Karpas-422 (cell line): ENCODE results near the gene WWC2. TPM values are rescaled to one million over a fixed set of nuclear protein-coding genes. Genes with fewer than 3 reads are reported as not detected.

Experiments
- DNase-seq: peaks from one replicate; pipeline ENCODE4 v3.0.0-alpha.2; 2015
- H2AFZ ChIP-seq: fragments of 200-600 bp; sonication (generic); 2 replicates; pipeline ENCODE4 v1.6.1; 2014; ENCODE audit warnings: antibody characterized with exemption, low read length, mixed read lengths
- H3K27ac ChIP-seq: fragments of 200-600 bp; sonication (generic); 2 replicates; pipeline ENCODE4 v1.5.1; 2014; ENCODE audit warnings: mild to moderate bottlenecking, low read length, moderate library complexity
- H3K27me3 ChIP-seq: fragments of 200-600 bp; sonication (generic); 2 replicates; pipeline ENCODE4 v1.6.1; 2014; ENCODE audit warnings: low read length, mixed read lengths
- H3K36me3 ChIP-seq: fragments of 200-600 bp; sonication (generic); 2 replicates; pipeline ENCODE4 v1.6.1; 2014; ENCODE audit warnings: low read length, mixed read lengths; ENCODE audit not compliant: insufficient read depth
- H3K4me1 ChIP-seq: fragments of 200-600 bp; sonication (generic); 2 replicates; pipeline ENCODE4 v1.6.1; 2014; ENCODE audit warnings: mild to moderate bottlenecking, low read length, mixed read lengths
- H3K4me2 ChIP-seq: fragments of 200-600 bp; sonication (generic); 2 replicates; pipeline ENCODE4 v1.6.1; 2014; ENCODE audit warnings: low read length, low read depth, mild to moderate bottlenecking; ENCODE audit not compliant: poor library complexity, severe bottlenecking
- H3K4me3 ChIP-seq: fragments of 200-600 bp; sonication (generic); 2 replicates; pipeline ENCODE4 v1.5.1; 2014; ENCODE audit warnings: mild to moderate bottlenecking, antibody characterized with exemption, low read length, mixed read lengths
- H3K79me2 ChIP-seq: fragments of 200-600 bp; sonication (generic); 2 replicates; pipeline ENCODE4 v1.6.1; 2014; ENCODE audit warnings: mild to moderate bottlenecking, low read length, mixed read lengths
- H3K9ac ChIP-seq: fragments of 200-600 bp; sonication (generic); 2 replicates; pipeline ENCODE4 v1.6.0; 2014; ENCODE audit warnings: low read length
- H3K9me2 ChIP-seq: fragments of 200-600 bp; sonication (generic), shearing (Covaris generic); replicated peaks from 2 replicates; pipeline ENCODE4 v1.6.0; 2014; ENCODE audit warnings: mild to moderate bottlenecking, low read length, moderate library complexity; ENCODE audit not compliant: insufficient read depth
- H3K9me3 ChIP-seq: fragments of 300-700, 200-600 bp; sonication (generic); 2 replicates; pipeline ENCODE4 v1.6.1; 2014; ENCODE audit warnings: low read length, mixed read lengths
- H4K20me1 ChIP-seq: fragments of 200-600 bp; sonication (generic); 2 replicates; pipeline ENCODE4 v1.6.1; 2014; ENCODE audit warnings: mild to moderate bottlenecking, antibody characterized with exemption, low read length, low read depth; ENCODE audit not compliant: insufficient read depth
- total RNA-seq: library from RNA; depleted of rRNA; stranded (reverse); fragments of >200 nt; shearing (Covaris generic); gene quantifications from 2 replicates; pipeline ENCODE4 v1.2.3, GENCODE V29; 2014; ENCODE audit warnings: low replicate concordance

WWC2 gene
- total RNA-seq, 1 experiment from 2014 or later: not detected

DNA sequence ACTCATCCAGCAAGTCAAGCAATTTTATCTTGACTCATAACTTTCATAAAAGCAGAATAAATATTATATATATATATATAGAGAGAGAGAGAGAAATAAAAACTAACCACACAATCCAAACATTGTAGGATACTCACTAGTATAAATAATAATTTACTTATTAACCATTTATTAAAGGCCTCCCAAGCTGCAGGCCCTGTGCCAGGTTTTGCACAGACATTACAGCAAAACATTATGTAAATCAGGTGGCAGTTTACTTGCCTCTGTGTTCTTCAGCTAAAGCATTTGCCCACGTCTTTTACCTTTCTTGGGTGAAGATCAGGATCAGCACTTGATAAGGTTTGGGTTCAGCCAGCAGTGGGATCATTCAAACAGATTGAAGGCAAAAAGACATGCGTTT, 145.4 kb downstream of the WWC2 start:
- no peaks in the 10 kb centered on the region for H3K79me2 ChIP-seq
- no peak overlapping the region for H2AFZ ChIP-seq
- no peaks in the 10 kb centered on the region for H4K20me1 ChIP-seq
- H3K9ac ChIP-seq: no peak overlapping the region
- H3K9me2 ChIP-seq: no peaks in the 10 kb centered on the region
- no peaks in the 10 kb centered on the region for H3K27me3 ChIP-seq
- no peaks in the 10 kb centered on the region for H3K9me3 ChIP-seq
- no peak overlapping the region for H3K27ac ChIP-seq
- H3K4me2 ChIP-seq: no peak overlapping the region
- no peaks in the 10 kb centered on the region for H3K4me1 ChIP-seq
- no peak for DNase-seq
- H3K36me3 ChIP-seq: no peaks in the 10 kb centered on the region
- no peak overlapping the region for H3K4me3 ChIP-seq

DNA sequence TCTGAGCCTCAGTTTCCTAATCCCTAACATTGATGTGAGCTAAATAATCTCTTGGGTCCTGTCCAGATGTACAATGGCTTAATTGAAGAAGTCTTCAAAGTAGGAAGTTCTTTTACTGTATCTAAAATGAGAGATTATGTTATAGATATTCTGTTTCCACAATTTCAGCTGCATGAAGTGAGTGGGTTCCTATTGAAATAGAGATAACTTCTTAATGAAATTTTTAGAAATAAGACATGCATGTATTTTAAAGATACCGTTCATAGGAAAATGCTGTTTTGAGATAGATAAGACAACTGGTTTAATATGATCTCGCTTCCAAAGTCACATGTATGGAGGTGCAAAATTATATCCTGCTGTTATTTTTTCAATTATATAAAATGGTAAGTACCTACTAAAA, 149.1 kb downstream of the WWC2 start:
- Histone ChIP-seq H3K9me2 (no peaks in the 10 kb centered on the region), H3K36me3 (no peaks in the 10 kb centered on the region), H3K4me1 (no peaks in the 10 kb centered on the region), H3K4me3 (no peak overlapping the region), H3K9ac (no peak overlapping the region), H2AFZ (no peak overlapping the region), H4K20me1 (no peaks in the 10 kb centered on the region), H3K27ac (no peak overlapping the region), H3K79me2 (no peaks in the 10 kb centered on the region), H3K4me2 (no peak overlapping the region), H3K27me3 (no peaks in the 10 kb centered on the region), H3K9me3 (no peaks in the 10 kb centered on the region)
- no peak for DNase-seq

DNA sequence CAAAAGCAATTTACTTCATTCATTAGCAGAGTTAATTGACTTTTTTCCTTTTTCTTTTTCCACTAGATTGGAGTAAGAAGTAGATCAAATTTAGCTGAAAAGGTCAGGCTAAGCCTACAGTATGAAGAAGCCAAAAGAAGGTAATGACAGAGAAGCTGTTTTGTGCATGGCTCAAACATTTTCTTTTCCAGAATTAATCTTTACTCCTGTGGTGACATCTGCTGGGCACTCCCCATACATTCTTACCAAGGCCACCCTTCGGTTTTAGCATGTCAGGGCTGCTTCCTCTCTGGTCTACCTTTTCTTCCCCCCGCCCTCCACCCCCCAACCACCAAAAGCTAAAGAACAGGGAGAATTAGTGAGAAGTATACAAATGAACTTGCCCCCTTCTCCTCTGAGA, 150.8 kb downstream of the WWC2 start:
- H3K9me2 ChIP-seq: no peaks in the 10 kb centered on the region
- no peak overlapping the region for H3K9ac ChIP-seq
- no peaks in the 10 kb centered on the region for H3K27me3 ChIP-seq
- no peak overlapping the region for H3K4me2 ChIP-seq
- H3K79me2 ChIP-seq: no peaks in the 10 kb centered on the region
- H3K36me3 ChIP-seq: no peaks in the 10 kb centered on the region
- no peaks in the 10 kb centered on the region for H3K9me3 ChIP-seq
- no peak for DNase-seq
- no peak overlapping the region for H3K4me3 ChIP-seq
- no peak overlapping the region for H3K27ac ChIP-seq
- no peak overlapping the region for H2AFZ ChIP-seq
- H4K20me1 ChIP-seq: no peaks in the 10 kb centered on the region
- no peaks in the 10 kb centered on the region for H3K4me1 ChIP-seq

DNA sequence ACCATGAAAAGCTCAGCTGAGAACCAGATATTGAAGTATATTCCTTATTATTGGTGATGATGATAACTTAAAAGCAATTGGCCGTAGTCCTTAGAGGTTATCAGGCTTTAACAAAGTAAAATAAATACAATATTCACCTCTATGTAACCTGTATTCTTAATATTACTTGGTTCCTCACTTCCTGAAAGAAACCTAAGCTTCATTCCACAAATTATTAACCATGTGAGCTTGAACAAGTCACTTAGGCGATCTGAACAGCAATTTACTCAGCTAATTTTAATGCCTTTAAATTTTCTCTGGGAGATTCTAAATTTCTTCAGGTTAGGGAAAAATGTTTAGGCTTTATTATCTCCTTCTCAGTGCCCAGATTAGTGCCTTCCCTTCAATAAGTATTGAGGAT, 151.8 kb downstream of the WWC2 start:
- no peak overlapping the region for H3K27ac ChIP-seq
- H3K27me3 ChIP-seq: no peaks in the 10 kb centered on the region
- H3K4me3 ChIP-seq: no peak overlapping the region
- no peak for DNase-seq
- no peaks in the 10 kb centered on the region for H3K9me2 ChIP-seq
- no peak overlapping the region for H2AFZ ChIP-seq
- H3K4me1 ChIP-seq: no peaks in the 10 kb centered on the region
- no peaks in the 10 kb centered on the region for H4K20me1 ChIP-seq
- no peaks in the 10 kb centered on the region for H3K36me3 ChIP-seq
- H3K9me3 ChIP-seq: no peaks in the 10 kb centered on the region
- H3K4me2 ChIP-seq: no peak overlapping the region
- H3K79me2 ChIP-seq: no peaks in the 10 kb centered on the region
- H3K9ac ChIP-seq: no peak overlapping the region

DNA sequence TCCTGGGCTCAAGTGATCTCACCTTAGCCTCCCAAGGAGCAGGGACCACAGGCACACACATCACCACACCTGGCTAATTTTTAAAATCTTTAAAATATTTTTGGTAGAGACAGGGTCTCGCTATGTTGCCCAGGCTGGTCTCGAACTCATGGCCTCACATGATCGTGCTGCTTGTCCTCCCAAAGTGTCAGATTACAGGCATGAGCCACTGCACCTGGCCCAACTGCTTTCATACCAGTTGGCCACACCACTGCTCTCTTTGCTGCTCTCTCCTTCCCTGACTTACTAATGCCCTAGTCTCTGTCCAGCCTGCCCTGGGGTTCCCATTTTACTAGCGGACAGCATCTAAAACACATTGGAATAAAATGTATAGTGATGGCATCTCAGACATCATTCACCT, 153.9 kb downstream of the WWC2 start:
- Histone ChIP-seq H3K4me3 (no peak overlapping the region), H3K4me2 (no peak overlapping the region), H4K20me1 (no peaks in the 10 kb centered on the region), H3K9me3 (no peaks in the 10 kb centered on the region), H3K9ac (no peak overlapping the region), H3K36me3 (no peaks in the 10 kb centered on the region), H3K79me2 (no peaks in the 10 kb centered on the region), H3K4me1 (no peaks in the 10 kb centered on the region), H3K27ac (no peak overlapping the region), H3K9me2 (no peaks in the 10 kb centered on the region), H3K27me3 (no peaks in the 10 kb centered on the region), H2AFZ (no peak overlapping the region)
- no peak for DNase-seq

- no peaks in the 10 kb centered on the region for H4K20me1 ChIP-seq
- no peak for DNase-seq
- no peak overlapping the region for H3K4me3 ChIP-seq
- H3K9me3 ChIP-seq: no peaks in the 10 kb centered on the region
- no peak overlapping the region for H3K27ac ChIP-seq
- H3K4me1 ChIP-seq: no peaks in the 10 kb centered on the region
- H3K4me2 ChIP-seq: no peak overlapping the region
- no peaks in the 10 kb centered on the region for H3K9me2 ChIP-seq
- H3K9ac ChIP-seq: no peak overlapping the region
- no peaks in the 10 kb centered on the region for H3K79me2 ChIP-seq
- no peak overlapping the region for H2AFZ ChIP-seq
- no peaks in the 10 kb centered on the region for H3K36me3 ChIP-seq
- H3K27me3 ChIP-seq: no peaks in the 10 kb centered on the region
Measured at GRCh38 chr4:183253451-183253850, 154.4 kb downstream of the WWC2 start.

- Histone ChIP-seq H3K4me1 (no peaks in the 10 kb centered on the region), H2AFZ (no peak overlapping the region), H3K9ac (no peak overlapping the region), H3K27ac (no peak overlapping the region), H3K9me3 (no peaks in the 10 kb centered on the region), H3K9me2 (no peaks in the 10 kb centered on the region), H4K20me1 (no peaks in the 10 kb centered on the region), H3K79me2 (no peaks in the 10 kb centered on the region), H3K27me3 (no peaks in the 10 kb centered on the region), H3K36me3 (no peaks in the 10 kb centered on the region), H3K4me2 (no peak overlapping the region), H3K4me3 (no peak overlapping the region)
- DNase-seq: no peak
Measured at GRCh38 chr4:183254162-183254561, 155.1 kb downstream of the WWC2 start.

- Histone ChIP-seq H3K27ac (no peak overlapping the region), H3K4me3 (no peak overlapping the region), H3K9ac (no peak overlapping the region), H3K79me2 (no peaks in the 10 kb centered on the region), H3K9me2 (no peaks in the 10 kb centered on the region), H4K20me1 (no peaks in the 10 kb centered on the region), H3K27me3 (no peaks in the 10 kb centered on the region), H3K4me2 (no peak overlapping the region), H3K36me3 (no peaks in the 10 kb centered on the region), H2AFZ (no peak overlapping the region), H3K4me1 (no peaks in the 10 kb centered on the region), H3K9me3 (no peaks in the 10 kb centered on the region)
- no peak for DNase-seq
Measured at GRCh38 chr4:183255487-183255886, 156.4 kb downstream of the WWC2 start.

GRCh38 chr4:183256343-183256742, 157.3 kb downstream of the WWC2 start:
- Histone ChIP-seq H3K9me2 (no peaks in the 10 kb centered on the region), H3K9me3 (no peaks in the 10 kb centered on the region), H3K9ac (no peak overlapping the region), H3K27me3 (no peaks in the 10 kb centered on the region), H3K36me3 (no peaks in the 10 kb centered on the region), H3K4me3 (no peak overlapping the region), H3K4me1 (no peaks in the 10 kb centered on the region), H3K4me2 (no peak overlapping the region), H4K20me1 (no peaks in the 10 kb centered on the region), H3K79me2 (no peaks in the 10 kb centered on the region), H2AFZ (no peak overlapping the region), H3K27ac (no peak overlapping the region)
- no peak for DNase-seq
